Body of pancreas (tissue), 4 donors: Measurements from ENCODE around the gene ARHGEF35. TPM values are rescaled to one million over a fixed set of nuclear protein-coding genes. Genes with fewer than 3 reads are reported as not detected.

ENCODE experiments used
- ATAC-seq: fragments of 150-250 bp; one replicate; pipeline ENCODE4 v1.9.1; 2016
- DNase-seq, 4 donors: peaks; one replicate each; pipeline ENCODE4 v3.0.0-alpha.2; 2019
- H3K27ac ChIP-seq, 4 donors: fragments of 200-600 bp; sonication (generic); 1 replicate in 3 of 4; 2 replicates in 1 of 4; pipeline versions ENCODE4 v1.5.1 to v1.6.1; 2016 to 2019; ENCODE audit warnings: mild to moderate bottlenecking in 1 of 4, mixed read lengths in 1 of 4, moderate library complexity in 1 of 4
- H3K27me3 ChIP-seq, 2 donors: fragments of 200-600 bp; sonication (generic); one replicate each; pipeline ENCODE4 v1.6.0; 2016; ENCODE audit warnings: mild to moderate bottlenecking in 1 of 2
- H3K36me3 ChIP-seq, 2 donors: fragments of 200-600 bp; sonication (generic); replicated peaks in 1 of 2; 2 replicates each; pipeline ENCODE4 v1.5.1; 2016; ENCODE audit warnings: low read depth in 2 of 2; ENCODE audit not compliant: insufficient read depth in 1 of 2
- H3K4me1 ChIP-seq: fragments of 200-600 bp; sonication (generic); one replicate; pipeline ENCODE4 v1.6.0; 2016
- H3K4me3 ChIP-seq, 2 donors: fragments of 200-600 bp; sonication (generic); 1 replicate in 1 of 2; 2 replicates in 1 of 2; pipeline ENCODE4 v1.5.1; 2016 to 2019
- H3K9me3 ChIP-seq, 3 donors: fragments of 200-600 bp; sonication (generic); 1 replicate in 2 of 3; 2 replicates in 1 of 3; pipeline ENCODE4 v1.5.1; 2016
- CTCF ChIP-seq, 7 experiments: fragments of 450-650 bp in 4 of 7; fragments of 200-600 bp in 3 of 7; sonication (generic) in 3 of 7; IDR thresholded peaks; one replicate each; pipeline ENCODE4 v1.5.1; 2016 to 2019; ENCODE audit warnings: antibody characterized with exemption in 7 of 7
- POLR2A ChIP-seq, 3 donors: fragments of 450-650 bp; IDR thresholded peaks; one replicate each; pipeline ENCODE4 v1.6.1; 2016; ENCODE audit warnings: antibody characterized with exemption in 3 of 3, mild to moderate bottlenecking in 2 of 3
- WGBS, 2 donors: methylation state at CpG; one replicate each; pipeline ENCODE4 v1.1.5; 2017; 5-methylcytosine and 5-hydroxymethylcytosine counted together
- intact Hi-C: fragments of 100-400 bp; cut with DNase I; formaldehyde crosslinking; loops from one replicate; pipeline ENCODE4 v1.15.1; 2023
- total RNA-seq, 2 donors: library from RNA; depleted of rRNA; stranded (reverse); fragments of >200 nt; gene quantifications; one replicate each; pipeline ENCODE4 v1.1.0, GENCODE V29; 2016

The ARHGEF35 gene
- total RNA-seq, 2 donors from 2014 or later, result 5.3 to 5.4 TPM

- no peaks in the 10 kb centered on the region for H3K4me1 ChIP-seq
- H3K4me3 ChIP-seq, result no peak overlapping the region
- ATAC-seq, result no peak
- H3K27me3 ChIP-seq, result no peaks in the 10 kb centered on the region
- no peak for DNase-seq
- TF ChIP-seq CTCF (IDR thresholded peaks at IDR 0.05), result no peak
- TF ChIP-seq POLR2A (IDR thresholded peaks at IDR 0.05), result no peak
- intact Hi-C loops, result no loop called here
- H3K36me3 ChIP-seq, result no peaks in the 10 kb centered on the region
- H3K27ac ChIP-seq, result no peak overlapping the region
- peaks cover 0 to 17% (median 0%) of the 10 kb centered on the region in 3 donors for H3K9me3 ChIP-seq
- WGBS, 2 donors, result 61 to 72% methylated on average over 2 of the region's 2 CpGs
Observed at GRCh38 chr7:144148224-144148827, 47.3 kb downstream of the ARHGEF35 start.

DNA sequence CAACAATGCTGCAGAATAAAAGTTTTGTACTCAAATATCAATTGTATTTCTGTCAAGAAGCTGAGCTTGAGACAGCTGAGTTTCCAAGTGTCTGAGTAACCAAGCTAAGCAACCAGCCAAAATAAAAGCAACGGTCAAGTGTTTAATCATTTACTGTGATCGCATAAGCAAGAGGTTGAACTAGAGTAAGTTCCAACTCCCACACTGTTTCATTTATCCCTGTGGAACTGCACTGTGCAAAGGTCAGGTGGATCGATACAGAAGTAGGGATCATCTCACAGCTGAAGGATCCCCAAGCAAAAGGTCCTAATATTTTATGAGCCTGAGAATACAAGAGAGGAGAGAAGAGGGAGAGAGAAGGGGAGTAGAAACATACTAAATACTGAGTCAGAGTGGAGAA lies 51.2 kb downstream of the ARHGEF35 start:
- no peaks in the 10 kb centered on the region for H3K4me1 ChIP-seq
- H3K4me3 ChIP-seq, result no peak overlapping the region
- no peak for TF ChIP-seq CTCF (IDR thresholded peaks at IDR 0.05)
- no peak for TF ChIP-seq POLR2A (IDR thresholded peaks at IDR 0.05)
- H3K9me3 ChIP-seq, result peaks cover 0 to 17% (median 0%) of the 10 kb centered on the region in 3 donors
- ATAC-seq, result no peak
- 83 to 94% methylated on average over 3 of the region's 3 CpGs for WGBS, 2 donors
- intact Hi-C loops, result no loop called here
- no peaks in the 10 kb centered on the region for H3K36me3 ChIP-seq
- no peak overlapping the region for H3K27ac ChIP-seq
- DNase-seq, result no peak
- H3K27me3 ChIP-seq, result no peaks in the 10 kb centered on the region

- DNase-seq (no peak), ATAC-seq (no peak)
- Histone ChIP-seq H3K27ac (no peak overlapping the region), H3K27me3 (no peaks in the 10 kb centered on the region), H3K4me3 (no peak overlapping the region), H3K9me3 (peaks cover 0 to 7% (median 0%) of the 10 kb centered on the region in 3 donors), H3K36me3 (no peaks in the 10 kb centered on the region), H3K4me1 (no peaks in the 10 kb centered on the region)
- intact Hi-C loops, result no loop called here
- TF ChIP-seq POLR2A (IDR thresholded peaks at IDR 0.05) (no peak), CTCF (IDR thresholded peaks at IDR 0.05) (no peak)
- 81 to 90% methylated on average over 3 of the region's 3 CpGs for WGBS, 2 donors
Observed at GRCh38 chr7:144142187-144142586, 53.4 kb downstream of the ARHGEF35 start.

- TF ChIP-seq CTCF (IDR thresholded peaks at IDR 0.05) (no peak), POLR2A (IDR thresholded peaks at IDR 0.05) (no peak)
- WGBS, 2 donors, result 68 to 70% methylated on average over 1 of the region's 1 CpG
- H3K36me3 ChIP-seq, result no peaks in the 10 kb centered on the region
- intact Hi-C loops, result no loop called here
- no peak for ATAC-seq
- no peak overlapping the region for H3K4me3 ChIP-seq
- H3K4me1 ChIP-seq, result no peaks in the 10 kb centered on the region
- DNase-seq, result no peak
- no peaks in the 10 kb centered on the region for H3K27me3 ChIP-seq
- H3K27ac ChIP-seq, result no peak overlapping the region
- H3K9me3 ChIP-seq, result no peaks in the 10 kb centered on the region
Observed at GRCh38 chr7:144137501-144137900, 58.1 kb downstream of the ARHGEF35 start.

Other genes starting within 250 kb of the ARHGEF35 start
- not detected for gene OR2F1, start 241.0 kb downstream of the ARHGEF35 start, total RNA-seq
- gene OR6B1, start 195.5 kb downstream of the ARHGEF35 start, total RNA-seq, result not detected
- gene OR2A5, start 146.9 kb downstream of the ARHGEF35 start, total RNA-seq, result not detected
- gene OR2A25, start 126.0 kb downstream of the ARHGEF35 start, total RNA-seq, result not detected
- not detected for gene OR2A12, start 109.6 kb downstream of the ARHGEF35 start, total RNA-seq
- gene OR2A2, start 86.2 kb downstream of the ARHGEF35 start, total RNA-seq, result not detected
- not detected for gene OR2A14, start 72.7 kb downstream of the ARHGEF35 start, total RNA-seq
- gene CTAGE4, start 12.4 kb downstream of the ARHGEF35 start, total RNA-seq, result 10 to 100 TPM in 1 of 2 donors, 1 to 10 TPM in 1; 6.5 to 19.1 TPM
- gene OR2A42, start 43.8 kb upstream of the ARHGEF35 start, total RNA-seq, result not detected
- gene OR2A7, start 69.0 kb upstream of the ARHGEF35 start, total RNA-seq, result 10 to 100 TPM in 1 of 2 donors, 1 to 10 TPM in 1; 4.9 to 14.5 TPM
- 1 to 10 TPM in 1 of 2 donors, not detected in 1; 3.4 TPM for gene CTAGE8, start 73.5 kb upstream of the ARHGEF35 start, total RNA-seq
- not detected for gene OR2A1, start 116.6 kb upstream of the ARHGEF35 start, total RNA-seq
- gene ARHGEF5, start 159.6 kb upstream of the ARHGEF35 start, total RNA-seq, result 10 to 100 TPM; 19.1 to 23.1 TPM
- not detected for gene NOBOX, start 207.9 kb upstream of the ARHGEF35 start, total RNA-seq